T-helper 1 cell treated with Interleukin-12 subunit alpha and Interleukin-12 subunit beta and Interleukin-4 antibody, amounts not matched to agents 30 μg/mL and 1 μg/mL, for 36 hours (primary cell): Measurements from ENCODE around the gene PDE10A.

Experiments used
- H3K27ac Mint-ChIP-seq: one replicate; pipeline ENCODE4 v1.8.0; 2021; ENCODE audit warnings: mild to moderate bottlenecking, mixed read lengths
- H3K27me3 Mint-ChIP-seq: one replicate; pipeline ENCODE4 v1.8.0; 2021; ENCODE audit warnings: low read depth, mixed read lengths
- H3K36me3 Mint-ChIP-seq: one replicate; pipeline ENCODE4 v1.8.0; 2021; ENCODE audit warnings: low read depth, mixed read lengths
- H3K4me1 Mint-ChIP-seq: one replicate; pipeline ENCODE4 v1.8.0; 2021; ENCODE audit warnings: low read depth, mixed read lengths
- H3K4me3 Mint-ChIP-seq: one replicate; pipeline ENCODE4 v1.8.0; 2021; ENCODE audit warnings: mild to moderate bottlenecking, moderate library complexity, mixed read lengths
- H3K9me3 Mint-ChIP-seq: one replicate; pipeline ENCODE4 v1.8.0; 2021; ENCODE audit warnings: mixed read lengths

Gene PDE10A

GRCh38 chr6:165317723-165318122 is 345.3 kb downstream of the PDE10A start:
- no peaks in the 10 kb centered on the region for H3K27me3 Mint-ChIP-seq
- H3K9me3 Mint-ChIP-seq = peaks cover 17% of the 10 kb centered on the region
- no peak overlapping the region for H3K4me3 Mint-ChIP-seq
- no peaks in the 10 kb centered on the region for H3K4me1 Mint-ChIP-seq
- H3K36me3 Mint-ChIP-seq = no peaks in the 10 kb centered on the region
- H3K27ac Mint-ChIP-seq = no peak overlapping the region

- no peak within 1 kb of the TSS for H3K4me3 Mint-ChIP-seq
Measured at GRCh38 chr6:165308926-165309731, 353.9 kb downstream of the PDE10A start, which contains the start of gene C6orf118. Gene C6orf118, minus strand, starts transcription at chr6:165309605. Its CDS starts 19 bp downstream, at chr6:165309586.

GRCh38 chr6:165306955-165307354 is 356.1 kb downstream of the PDE10A start:
- peaks cover 2% of the 10 kb centered on the region for H3K4me1 Mint-ChIP-seq
- H3K27me3 Mint-ChIP-seq = no peaks in the 10 kb centered on the region
- H3K27ac Mint-ChIP-seq = no peak overlapping the region
- H3K4me3 Mint-ChIP-seq = no peak overlapping the region
- H3K9me3 Mint-ChIP-seq = peaks cover 7% of the 10 kb centered on the region
- H3K36me3 Mint-ChIP-seq = no peaks in the 10 kb centered on the region

More at GRCh38 chr6:165308926-165309731, 353.9 kb downstream of the PDE10A start, which contains the start of gene C6orf118:
- H3K36me3 Mint-ChIP-seq = no peaks in the 10 kb centered on the region
- peaks cover 2% of the 10 kb centered on the region for H3K4me1 Mint-ChIP-seq
- H3K27ac Mint-ChIP-seq = no peak within 1 kb of the TSS
- H3K9me3 Mint-ChIP-seq = no peaks in the 10 kb centered on the region
- H3K27me3 Mint-ChIP-seq = no peaks in the 10 kb centered on the region

GRCh38 chr6:165301372-165302246 is 361.4 kb downstream of the PDE10A start:
- Mint-ChIP-seq H3K27ac (no peak overlapping the region), H3K36me3 (no peaks in the 10 kb centered on the region), H3K27me3 (no peaks in the 10 kb centered on the region), H3K9me3 (peaks cover 22% of the 10 kb centered on the region), H3K4me3 (no peak overlapping the region), H3K4me1 (no peaks in the 10 kb centered on the region)

- H3K27ac Mint-ChIP-seq = no peak overlapping the region
- H3K36me3 Mint-ChIP-seq = no peaks in the 10 kb centered on the region
- peaks cover 29% of the 10 kb centered on the region for H3K9me3 Mint-ChIP-seq
- no peaks in the 10 kb centered on the region for H3K4me1 Mint-ChIP-seq
- H3K4me3 Mint-ChIP-seq = no peak overlapping the region
- no peaks in the 10 kb centered on the region for H3K27me3 Mint-ChIP-seq
Measured at GRCh38 chr6:165300422-165300936, 362.6 kb downstream of the PDE10A start.

GRCh38 chr6:165298875-165299274 is 364.2 kb downstream of the PDE10A start:
- no peaks in the 10 kb centered on the region for H3K27me3 Mint-ChIP-seq
- no peaks in the 10 kb centered on the region for H3K4me1 Mint-ChIP-seq
- no peak overlapping the region for H3K4me3 Mint-ChIP-seq
- peaks cover 29% of the 10 kb centered on the region for H3K9me3 Mint-ChIP-seq
- H3K36me3 Mint-ChIP-seq = no peaks in the 10 kb centered on the region
- no peak overlapping the region for H3K27ac Mint-ChIP-seq

GRCh38 chr6:165298402-165298801 is 364.6 kb downstream of the PDE10A start:
- Mint-ChIP-seq H3K27ac (no peak overlapping the region), H3K9me3 (peaks cover 29% of the 10 kb centered on the region), H3K27me3 (no peaks in the 10 kb centered on the region), H3K4me1 (no peaks in the 10 kb centered on the region), H3K4me3 (no peak overlapping the region), H3K36me3 (no peaks in the 10 kb centered on the region)

GRCh38 chr6:165292657-165293056 is 370.4 kb downstream of the PDE10A start:
- H3K4me1 Mint-ChIP-seq = no peaks in the 10 kb centered on the region
- no peaks in the 10 kb centered on the region for H3K36me3 Mint-ChIP-seq
- no peak overlapping the region for H3K27ac Mint-ChIP-seq
- H3K9me3 Mint-ChIP-seq = peaks cover 27% of the 10 kb centered on the region
- H3K27me3 Mint-ChIP-seq = no peaks in the 10 kb centered on the region
- no peak overlapping the region for H3K4me3 Mint-ChIP-seq
